Measurements from ENCODE around the gene VPS11.

- TF ChIP-seq, protein P1, sequence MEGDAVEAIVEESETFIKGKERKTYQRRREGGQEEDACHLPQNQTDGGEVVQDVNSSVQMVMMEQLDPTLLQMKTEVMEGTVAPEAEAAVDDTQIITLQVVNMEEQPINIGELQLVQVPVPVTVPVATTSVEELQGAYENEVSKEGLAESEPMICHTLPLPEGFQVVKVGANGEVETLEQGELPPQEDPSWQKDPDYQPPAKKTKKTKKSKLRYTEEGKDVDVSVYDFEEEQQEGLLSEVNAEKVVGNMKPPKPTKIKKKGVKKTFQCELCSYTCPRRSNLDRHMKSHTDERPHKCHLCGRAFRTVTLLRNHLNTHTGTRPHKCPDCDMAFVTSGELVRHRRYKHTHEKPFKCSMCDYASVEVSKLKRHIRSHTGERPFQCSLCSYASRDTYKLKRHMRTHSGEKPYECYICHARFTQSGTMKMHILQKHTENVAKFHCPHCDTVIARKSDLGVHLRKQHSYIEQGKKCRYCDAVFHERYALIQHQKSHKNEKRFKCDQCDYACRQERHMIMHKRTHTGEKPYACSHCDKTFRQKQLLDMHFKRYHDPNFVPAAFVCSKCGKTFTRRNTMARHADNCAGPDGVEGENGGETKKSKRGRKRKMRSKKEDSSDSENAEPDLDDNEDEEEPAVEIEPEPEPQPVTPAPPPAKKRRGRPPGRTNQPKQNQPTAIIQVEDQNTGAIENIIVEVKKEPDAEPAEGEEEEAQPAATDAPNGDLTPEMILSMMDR (IDR thresholded peaks at IDR 0.05 in 8 of 11, conservative IDR thresholded peaks at IDR 0.05 in 3 of 11): no peak
- TF ChIP-seq POLR2AphosphoS5 (IDR thresholded peaks at IDR 0.05): no peak
Observed at GRCh38 chr11:119023741-119024140, 43.9 kb upstream of the VPS11 start.

Measured in spleen (tissue), 7 donors.